Activated T-cell treated with anti-CD3 and anti-CD28 coated beads, Interleukin-2, amount 50 U/mL, for 72 hours (primary cell): ENCODE measurements around the gene CDK13. TPM values are rescaled to one million over a fixed set of nuclear protein-coding genes. Genes with fewer than 3 reads are reported as not detected.
A peak's percentile ranks its signal among the peaks of the same experiment; 100 is the strongest.
"Not testable (repeated sequence)": the region's sequence is repeated elsewhere in the genome, so short reads cannot be mapped to it uniquely, and the experiment has no call there.

Source experiments
- ATAC-seq, 2 donors: fragments of 150-1000 bp; cut with Tn5 transposase; replicated peaks in 1 of 2; 2 replicates each; pipeline ENCODE4 v1.10.0; 2021; ENCODE audit warnings: moderate library complexity in 2 of 2, mild to moderate bottlenecking in 1 of 2
- DNase-seq, 2 donors: peaks; one replicate each; pipeline ENCODE4 v3.0.0; 2021 to 2022; ENCODE audit warnings: mixed read lengths in 1 of 2
- H3K27ac Mint-ChIP-seq: one replicate; pipeline ENCODE4 v1.8.0; 2022; ENCODE audit warnings: mild to moderate bottlenecking, moderate library complexity, mixed read lengths
- H3K27me3 Mint-ChIP-seq: one replicate; pipeline ENCODE4 v1.8.0; 2022; ENCODE audit warnings: low read depth, mixed read lengths
- H3K36me3 Mint-ChIP-seq, 2 donors: one replicate each; pipeline ENCODE4 v1.8.0; 2022; ENCODE audit warnings: mixed read lengths in 2 of 2, mild to moderate bottlenecking in 1 of 2; ENCODE audit not compliant: insufficient read depth in 2 of 2
- H3K4me1 Mint-ChIP-seq: one replicate; pipeline ENCODE4 v1.8.0; 2022; ENCODE audit warnings: low read depth, mixed read lengths
- H3K4me3 Mint-ChIP-seq, 2 donors: one replicate each; pipeline ENCODE4 v1.8.0; 2022; ENCODE audit warnings: mild to moderate bottlenecking in 2 of 2, mixed read lengths in 2 of 2, moderate library complexity in 2 of 2
- H3K9me3 Mint-ChIP-seq, 2 donors: one replicate each; pipeline ENCODE4 v1.8.0; 2022; ENCODE audit warnings: mixed read lengths in 2 of 2
- total RNA-seq, 2 donors: library from RNA; stranded (reverse); gene quantifications; one replicate each; pipeline ENCODE4 v1.2.3, GENCODE V29; 2022

The CDK13 gene
- total RNA-seq, 2 donors from 2014 or later, result 47.6 to 48.2 TPM

GRCh38 chr7:40099837-40100236 lies 149.8 kb downstream of the CDK13 start:
- H3K27ac Mint-ChIP-seq, result no peak overlapping the region
- H3K4me1 Mint-ChIP-seq, result peaks cover 8% of the 10 kb centered on the region
- no peaks in the 10 kb centered on the region for H3K27me3 Mint-ChIP-seq
- DNase-seq (no peak), ATAC-seq (no peak)
- H3K36me3 Mint-ChIP-seq, result peaks cover 0 to 3% of the 10 kb centered on the region in 2 donors
- no peaks in the 10 kb centered on the region for H3K9me3 Mint-ChIP-seq
- H3K4me3 Mint-ChIP-seq, result no peak overlapping the region

- Mint-ChIP-seq H3K27me3 (no peaks in the 10 kb centered on the region), H3K27ac (peak overlapping the region; percentile 50), H3K4me1 (peaks cover 2% of the 10 kb centered on the region), H3K36me3 (peaks cover 0 to 3% of the 10 kb centered on the region in 2 donors), H3K9me3 (no peaks in the 10 kb centered on the region), H3K4me3 (no peak overlapping the region)
- DNase-seq, result no peak
- no peak for ATAC-seq
Observed at GRCh38 chr7:40101201-40101600, 151.1 kb downstream of the CDK13 start.

- H3K27me3 Mint-ChIP-seq, result no peaks in the 10 kb centered on the region
- DNase-seq, result no peak
- H3K9me3 Mint-ChIP-seq, result no peaks in the 10 kb centered on the region
- no peak for ATAC-seq
- peak overlapping the region; percentile 8 for H3K27ac Mint-ChIP-seq
- no peaks in the 10 kb centered on the region for H3K4me1 Mint-ChIP-seq
- H3K4me3 Mint-ChIP-seq, result no peak overlapping the region
- no peaks in the 10 kb centered on the region for H3K36me3 Mint-ChIP-seq
Observed at GRCh38 chr7:40102897-40103296, 152.8 kb downstream of the CDK13 start.

- no peaks in the 10 kb centered on the region for H3K4me1 Mint-ChIP-seq
- DNase-seq, result no peak
- no peaks in the 10 kb centered on the region for H3K27me3 Mint-ChIP-seq
- no peaks in the 10 kb centered on the region for H3K36me3 Mint-ChIP-seq
- no peaks in the 10 kb centered on the region for H3K9me3 Mint-ChIP-seq
- no peak overlapping the region for H3K4me3 Mint-ChIP-seq
- no peak for ATAC-seq
- no peak overlapping the region for H3K27ac Mint-ChIP-seq
Observed at GRCh38 chr7:40105879-40106473, 155.9 kb downstream of the CDK13 start.

GRCh38 chr7:40115936-40116335 lies 165.9 kb downstream of the CDK13 start:
- Mint-ChIP-seq H3K27ac (no peak overlapping the region), H3K27me3 (no peaks in the 10 kb centered on the region), H3K4me1 (no peaks in the 10 kb centered on the region), H3K4me3 (no peak overlapping the region), H3K36me3 (no peaks in the 10 kb centered on the region), H3K9me3 (no peaks in the 10 kb centered on the region)
- DNase-seq, result no peak
- ATAC-seq, result no peak

GRCh38 chr7:40117199-40117598 lies 167.1 kb downstream of the CDK13 start:
- not testable (repeated sequence) for H3K4me1 Mint-ChIP-seq, H3K9me3 Mint-ChIP-seq, H3K27me3 Mint-ChIP-seq, ATAC-seq, H3K4me3 Mint-ChIP-seq, H3K36me3 Mint-ChIP-seq, DNase-seq, H3K27ac Mint-ChIP-seq

- not testable (repeated sequence) for DNase-seq, H3K27ac Mint-ChIP-seq
Observed at GRCh38 chr7:40118201-40118600, 168.1 kb downstream of the CDK13 start.

GRCh38 chr7:40120020-40120419 lies 170.0 kb downstream of the CDK13 start:
- Mint-ChIP-seq H3K27ac (no peak overlapping the region), H3K27me3 (no peaks in the 10 kb centered on the region), H3K36me3 (peaks cover 0 to 2% of the 10 kb centered on the region in 2 donors), H3K4me1 (no peaks in the 10 kb centered on the region), H3K4me3 (no peak overlapping the region), H3K9me3 (no peaks in the 10 kb centered on the region)
- DNase-seq (no peak), ATAC-seq (no peak)

More at GRCh38 chr7:40118201-40118600, 168.1 kb downstream of the CDK13 start:
- not testable (repeated sequence) for H3K9me3 Mint-ChIP-seq, H3K36me3 Mint-ChIP-seq, H3K4me1 Mint-ChIP-seq, H3K27me3 Mint-ChIP-seq, ATAC-seq, H3K4me3 Mint-ChIP-seq

GRCh38 chr7:40122100-40122939 lies 172.3 kb downstream of the CDK13 start:
- not testable (repeated sequence) for H3K27ac Mint-ChIP-seq, H3K4me3 Mint-ChIP-seq, H3K4me1 Mint-ChIP-seq, ATAC-seq, H3K27me3 Mint-ChIP-seq, H3K36me3 Mint-ChIP-seq, H3K9me3 Mint-ChIP-seq, DNase-seq

- ATAC-seq (no peak), DNase-seq (no peak)
- Mint-ChIP-seq H3K4me1 (no peaks in the 10 kb centered on the region), H3K4me3 (no peak overlapping the region), H3K36me3 (peaks cover 0 to 2% of the 10 kb centered on the region in 2 donors), H3K9me3 (no peaks in the 10 kb centered on the region), H3K27me3 (no peaks in the 10 kb centered on the region), H3K27ac (no peak overlapping the region)
Observed at GRCh38 chr7:40122940-40123254, 172.8 kb downstream of the CDK13 start.

GRCh38 chr7:40133561-40134427 lies 183.7 kb downstream of the CDK13 start:
- DNase-seq (no peak), ATAC-seq (peak in 1 of 2 donors; percentile 69)
- H3K4me1 Mint-ChIP-seq, result peaks cover 34% of the 10 kb centered on the region
- H3K9me3 Mint-ChIP-seq, result no peaks in the 10 kb centered on the region
- H3K27me3 Mint-ChIP-seq, result no peaks in the 10 kb centered on the region
- H3K27ac Mint-ChIP-seq, result peak overlapping the region; percentile 97
- peak overlapping the region; percentile 91 to 96 for H3K4me3 Mint-ChIP-seq
- H3K36me3 Mint-ChIP-seq, result peaks cover 1% of the 10 kb centered on the region in 2 donors

- peak; percentile 87 to 90 for ATAC-seq
- H3K4me1 Mint-ChIP-seq, result peaks cover 34% of the 10 kb centered on the region
Observed at GRCh38 chr7:40134428-40135316, 184.6 kb downstream of the CDK13 start, which contains the start of the genes MPLKIP and SUGCT. Gene MPLKIP (minus strand): TSS chr7:40134622. CDS start chr7:40134567, 55 bp downstream. Gene SUGCT (plus strand): TSS chr7:40135005.

More at GRCh38 chr7:40134428-40135316, 184.6 kb downstream of the CDK13 start, which contains the start of the genes MPLKIP and SUGCT:
- Mint-ChIP-seq H3K4me3 (peak within 1 kb of the TSS; percentile 91 to 96), H3K9me3 (no peaks in the 10 kb centered on the region), H3K27me3 (no peaks in the 10 kb centered on the region), H3K36me3 (peaks cover 1% of the 10 kb centered on the region in 2 donors), H3K27ac (peak within 1 kb of the TSS; percentile 97)
- DNase-seq, result peak; percentile 87 to 88
